NCI-H1048 (cell line): ENCODE results near the gene CCDC142.

ENCODE experiments used
- DNase-seq: peaks from one replicate; lab custom pipeline; 2025; lab: John Stamatoyannopoulos, UW

The CCDC142 gene

GRCh38 chr2:74514368-74515270, 31.8 kb upstream of the CCDC142 start, which contains the start of gene TLX2:
TLX2 (plus strand) TSS chr2:74514450; CDS start chr2:74514807, 357 bp downstream.
- DNase-seq, result no peak

DNA sequence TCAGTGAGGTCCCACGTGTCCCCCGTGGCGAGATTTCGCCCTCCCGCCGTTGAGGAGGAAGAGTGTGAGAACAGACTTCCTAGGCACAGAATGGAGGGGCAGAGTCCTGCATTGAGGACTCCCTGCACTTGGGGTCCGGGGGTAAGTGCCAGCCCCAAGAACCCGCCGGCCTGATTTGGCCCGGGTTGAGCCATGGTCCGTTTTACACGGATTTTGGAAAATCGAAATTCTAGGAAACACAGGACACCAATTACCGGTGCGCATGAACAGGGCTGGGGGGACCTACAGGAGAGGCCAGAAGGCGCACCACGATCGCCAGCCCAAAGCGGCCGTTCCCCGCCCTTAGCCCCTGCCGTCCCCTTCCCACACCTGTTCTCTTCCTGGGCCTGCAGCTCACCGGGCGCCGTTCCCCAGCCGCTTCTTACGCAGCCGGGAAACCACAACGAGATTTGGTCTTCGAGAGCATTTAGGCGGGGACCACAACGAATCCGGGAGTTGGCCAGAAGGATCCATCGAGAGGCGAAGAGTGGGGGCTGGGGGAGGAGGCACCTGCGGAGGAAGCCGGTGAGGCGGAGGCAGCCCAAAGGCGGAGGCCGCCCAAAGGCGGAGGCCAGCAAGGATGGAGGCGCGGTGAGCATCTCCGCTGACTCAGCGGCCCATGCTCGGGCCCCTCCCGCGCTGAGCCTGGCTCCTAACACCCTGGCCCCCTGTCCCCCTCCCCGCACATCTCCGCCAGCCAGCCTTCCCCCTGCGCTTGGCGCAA, 31.0 kb upstream of the CCDC142 start:
- peak; percentile 41 for DNase-seq

- DNase-seq, result no peak
These were observed 30.2 kb upstream of the CCDC142 start for GRCh38 chr2:74512744-74513604.

DNA sequence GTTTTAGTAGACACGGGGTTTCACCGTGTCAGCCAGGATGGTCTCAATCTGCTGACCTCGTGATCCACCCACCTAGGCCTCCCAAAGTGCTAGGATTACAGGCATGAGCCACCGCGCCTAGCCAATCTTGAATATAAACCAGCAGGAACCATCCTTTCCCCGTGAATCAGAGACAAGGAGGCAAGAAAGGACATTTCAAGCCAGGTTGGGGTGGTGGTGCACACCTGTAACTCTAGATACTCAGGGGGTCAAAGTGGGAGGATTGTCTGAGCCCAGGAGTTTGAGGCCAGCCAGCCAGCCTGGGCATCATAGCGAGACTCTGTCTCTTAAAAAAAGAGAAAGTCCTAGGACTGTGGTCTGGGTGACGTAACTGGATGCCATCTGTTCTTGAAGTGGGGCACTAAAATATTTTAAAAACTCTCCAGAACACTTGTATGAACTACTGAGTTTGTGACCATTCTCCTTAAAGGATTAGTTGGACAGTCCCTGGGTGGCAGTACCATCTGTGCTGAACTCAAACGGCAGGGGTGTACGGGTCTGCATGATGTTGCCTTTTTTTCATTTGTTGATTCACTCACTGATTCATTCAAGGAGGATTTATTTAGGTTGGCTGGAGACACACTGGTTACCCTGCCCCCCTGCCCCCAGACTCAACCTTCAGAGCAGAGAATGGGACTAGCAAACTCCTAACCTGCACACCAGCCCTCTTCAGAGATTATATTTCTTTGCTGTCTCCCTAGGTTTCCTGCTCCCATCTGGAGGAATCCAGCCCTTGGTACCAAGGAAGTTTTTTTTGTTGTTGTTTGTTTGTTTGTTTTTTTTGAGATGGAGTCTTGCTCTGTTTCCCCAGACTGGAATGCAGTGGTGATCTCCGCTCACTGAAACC, 28.5 kb upstream of the CCDC142 start:
- no peak for DNase-seq

DNA sequence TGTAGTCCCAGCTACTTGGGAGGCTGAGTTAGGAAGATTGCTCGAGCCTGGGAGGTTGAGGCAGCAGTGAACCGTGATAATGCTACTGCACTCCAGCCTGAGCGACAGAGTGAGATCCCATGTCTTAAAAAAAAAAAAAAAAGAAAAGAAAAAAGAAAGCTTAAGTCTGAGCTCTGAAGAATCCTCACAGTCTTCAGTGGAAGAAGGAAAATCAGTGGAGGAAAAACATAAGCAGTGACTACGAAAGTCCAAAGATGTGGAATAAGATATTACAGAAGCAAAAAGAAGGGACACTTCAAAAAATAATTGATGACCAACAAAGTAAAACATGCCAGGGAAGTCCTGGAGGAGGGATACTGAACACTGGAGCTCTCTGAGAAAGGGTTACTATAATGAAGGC, 27.5 kb upstream of the CCDC142 start:
- DNase-seq, result no peak

DNA sequence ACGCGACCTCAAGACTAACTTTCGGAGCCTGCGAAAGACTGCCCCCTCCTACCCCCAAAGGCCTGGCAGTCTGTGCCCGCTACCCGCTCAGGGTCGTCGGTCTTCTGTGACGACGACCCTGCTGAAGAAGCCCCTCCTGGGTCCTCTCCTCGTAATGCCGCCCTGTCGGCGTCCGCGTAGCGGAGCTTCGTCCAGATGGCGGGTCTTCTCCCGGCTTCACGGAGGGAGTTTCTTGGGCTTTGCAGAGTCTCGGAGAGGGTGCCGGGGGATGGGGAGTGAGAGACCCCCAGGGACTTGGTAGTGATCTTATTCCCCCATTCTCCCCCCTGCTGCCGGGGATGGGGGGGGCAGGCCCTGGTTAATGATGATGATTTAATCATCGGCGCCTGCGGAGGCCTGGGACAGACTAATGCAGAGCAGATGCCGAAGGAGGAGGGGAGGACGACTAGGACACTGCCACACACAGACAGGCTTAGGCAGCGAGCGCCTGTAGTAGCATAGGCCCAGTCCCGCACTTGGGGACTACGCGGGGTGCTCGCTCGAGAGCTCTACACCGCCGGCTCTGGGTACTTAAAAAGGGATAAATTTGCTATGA, 25.2 kb upstream of the CCDC142 start:
- DNase-seq, result peak; percentile 4

- peak; percentile 91 for DNase-seq
These were observed 24.5 kb upstream of the CCDC142 start, which contains the start of gene PCGF1 for GRCh38 chr2:74507145-74507925. PCGF1 (minus strand) TSS chr2:74507695; CDS start chr2:74507668, 27 bp downstream.

- DNase-seq, result no peak
These were observed 22.8 kb upstream of the CCDC142 start for GRCh38 chr2:74505448-74506246.

DNA sequence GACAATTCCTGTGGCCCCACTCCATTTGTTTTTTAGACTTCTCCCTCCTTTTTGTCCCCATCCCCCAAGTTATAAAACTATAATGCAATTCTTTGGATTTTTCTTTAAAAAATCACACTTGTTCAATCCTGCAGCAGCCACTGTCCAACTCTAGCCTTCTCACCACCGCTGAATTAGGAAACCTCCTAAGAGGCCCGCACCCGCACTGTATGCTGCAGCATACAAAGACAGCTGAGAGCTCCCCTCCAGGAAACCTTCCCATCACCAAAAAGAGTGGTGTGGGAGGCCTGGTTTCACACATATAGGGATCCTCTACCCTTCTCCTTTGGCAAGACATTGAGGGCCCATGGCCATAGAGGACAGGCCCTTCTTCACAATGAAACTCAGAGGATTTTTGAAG, 21.8 kb upstream of the CCDC142 start:
- no peak for DNase-seq

DNA sequence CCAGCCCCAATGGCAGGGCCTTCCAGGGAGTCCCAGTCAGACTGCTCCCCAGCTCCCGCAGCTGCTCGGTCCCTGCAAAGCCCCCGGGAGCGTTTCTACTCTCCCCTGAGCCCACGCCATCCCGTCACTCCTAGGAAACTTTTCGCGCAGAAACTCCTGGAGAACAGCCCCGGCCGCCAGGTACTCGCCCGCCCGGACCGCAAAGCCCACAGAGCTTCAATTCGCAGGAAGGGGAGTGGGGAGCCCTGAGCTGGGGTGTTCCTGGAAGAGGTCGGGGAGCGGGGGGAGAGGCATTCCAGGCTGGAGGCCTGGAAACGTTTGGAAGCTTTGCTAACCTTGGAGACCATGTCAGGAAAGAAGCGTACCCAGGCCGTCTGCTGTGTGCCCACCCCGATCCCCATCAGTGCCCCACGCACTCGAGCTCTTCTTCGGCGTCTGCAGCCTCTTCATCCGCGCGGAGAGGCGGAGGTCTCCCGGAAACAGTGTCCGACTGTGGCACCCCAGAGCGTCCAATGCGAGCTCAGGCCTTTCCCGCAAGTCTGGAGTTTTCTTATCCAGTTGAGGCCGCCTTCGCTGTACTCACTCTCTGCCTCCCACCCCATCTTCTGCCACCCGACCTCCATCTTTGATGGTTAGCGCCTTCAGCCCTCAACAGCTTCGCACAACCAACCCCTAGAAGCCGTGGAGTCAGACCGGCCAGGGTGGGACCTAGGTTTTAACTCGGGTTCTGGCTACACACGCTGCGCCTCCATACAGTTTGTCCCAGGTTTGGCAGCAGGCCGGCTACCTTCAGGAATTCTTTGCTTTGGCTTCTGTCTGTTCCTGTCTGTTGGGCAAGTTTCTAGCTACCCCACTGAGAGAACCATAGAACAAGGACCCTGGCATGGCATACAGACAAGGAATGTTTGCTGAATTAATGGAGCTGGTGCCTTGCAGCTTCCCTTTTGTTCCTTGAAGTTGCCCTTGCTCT, 21.0 kb upstream of the CCDC142 start:
- no peak for DNase-seq

- no peak for DNase-seq
These were observed 20.1 kb upstream of the CCDC142 start for GRCh38 chr2:74502720-74503505.

DNA sequence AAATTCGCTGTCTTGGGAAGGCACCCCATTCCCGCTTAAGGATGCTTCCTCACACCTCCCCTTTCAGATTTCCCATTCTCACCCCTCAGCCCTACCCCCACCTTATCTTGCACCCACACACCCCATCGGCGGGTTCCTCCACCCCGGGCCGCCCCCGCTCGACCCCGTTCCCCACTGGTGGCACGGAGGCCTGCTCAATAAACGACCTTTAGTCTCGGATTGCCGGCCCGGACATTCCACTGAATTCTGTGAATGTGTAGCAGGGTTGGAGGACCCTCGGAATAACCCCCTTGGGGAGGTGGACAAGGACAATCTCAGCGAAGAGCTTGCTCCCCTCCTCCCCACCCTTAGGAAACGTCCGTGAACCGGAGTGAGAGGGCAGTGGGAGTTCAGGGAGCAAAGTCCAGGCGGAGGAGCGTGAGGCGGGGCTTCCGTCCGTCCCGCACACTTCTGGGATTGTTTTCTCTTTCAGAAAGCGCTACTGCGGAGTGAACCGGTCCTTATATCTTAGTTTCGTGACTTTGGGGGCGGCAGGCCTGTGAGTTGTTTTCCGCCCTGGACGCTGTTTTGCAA, 19.4 kb upstream of the CCDC142 start:
- no peak for DNase-seq

GRCh38 chr2:74501335-74502071, 18.7 kb upstream of the CCDC142 start:
- no peak for DNase-seq

DNA sequence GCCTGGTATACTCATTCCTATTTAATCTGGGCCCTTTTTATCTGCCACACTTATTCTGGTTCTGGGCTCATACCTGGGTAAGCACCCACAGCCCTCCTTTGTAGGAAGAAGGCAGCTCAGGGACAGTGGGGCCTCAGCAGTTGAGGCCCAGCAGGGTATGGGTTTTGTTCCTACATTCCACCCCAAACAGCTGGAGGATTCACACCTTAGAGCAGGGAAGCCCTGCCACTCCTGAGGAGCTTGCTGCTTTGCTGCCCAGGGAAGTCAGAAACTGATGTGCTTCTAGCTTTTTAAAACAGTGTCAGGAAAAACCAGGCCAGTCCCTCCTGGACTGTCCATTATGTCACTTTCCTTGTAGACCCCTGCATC, 17.8 kb upstream of the CCDC142 start:
- no peak for DNase-seq

DNA sequence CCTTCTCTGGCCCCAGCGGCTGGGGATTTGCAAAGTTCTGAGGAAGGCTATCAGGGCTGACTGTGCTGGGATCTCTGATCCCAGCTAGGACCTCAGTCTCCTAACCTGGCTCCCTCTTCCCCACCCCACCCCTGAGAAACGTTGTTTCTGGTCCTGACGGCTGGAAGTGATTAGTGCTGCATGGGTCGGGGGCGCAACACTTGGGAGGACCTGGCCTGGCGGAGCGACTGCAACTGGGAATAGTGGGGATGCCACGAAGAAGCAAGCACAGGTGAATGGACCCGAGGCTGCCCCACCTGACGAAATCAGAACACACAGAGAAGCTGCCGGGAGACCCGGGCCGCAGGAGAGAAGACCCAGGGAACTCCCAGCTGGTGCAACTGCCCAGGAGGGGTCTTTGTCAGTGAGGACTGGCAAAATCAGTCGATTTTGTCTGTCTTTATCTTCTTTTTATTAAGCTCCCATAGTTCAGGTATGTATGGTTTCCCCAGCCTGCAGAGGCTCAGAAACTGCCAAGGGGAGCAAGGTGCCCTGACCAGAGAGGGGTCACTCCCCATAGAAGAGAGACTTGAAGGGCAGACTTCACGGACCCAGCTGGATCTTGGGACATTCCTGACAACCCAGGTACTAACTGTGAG, 17.3 kb upstream of the CCDC142 start:
- DNase-seq, result no peak
